GM12878 (cell line): Measurements from ENCODE around the gene PHYKPL. TPM values are rescaled to one million over a fixed set of nuclear protein-coding genes. Genes with fewer than 3 reads are reported as not detected.

Experiments
- ATAC-seq: fragments of 200-7000 bp; cut with Tn5 transposase; 3 replicates; pipeline ENCODE4 v1.9.1; 2020; ENCODE audit warnings: mild to moderate bottlenecking, moderate library complexity
- BruUV-seq: library from RNA; stranded (reverse); fragments of 400-500 nt; replicated peaks from 2 replicates; lab custom pipeline; 2021; lab: Mats Ljungman, UMichigan
- CTCF ChIA-PET: fragments of 300-600 bp; sonication (Branson Sonifier 250); formaldehyde crosslinking; extraction: SDS; loops from one replicate; lab custom pipeline; 2021; ENCODE audit warnings: inconsistent platforms; lab: Yijun Ruan, JAX
- POLR2A ChIA-PET: fragments of 350-600 bp; formaldehyde crosslinking; extraction: SDS; loops from one replicate; lab custom pipeline; 2021; ENCODE audit warnings: inconsistent platforms; lab: Charles Lee
- RAD21 ChIA-PET: fragments of 300-600 bp; sonication (Branson Sonifier 250); formaldehyde crosslinking; loops from one replicate; lab custom pipeline; 2023; ENCODE audit warnings: antibody characterized with exemption; ENCODE audit not compliant: unreplicated experiment; lab: Charles Lee
- SMC1A ChIA-PET: fragments of 300-600 bp; sonication (Branson Sonifier 250); formaldehyde crosslinking; loops from one replicate; lab custom pipeline; 2023; ENCODE audit not compliant: unreplicated experiment, uncharacterized antibody; lab: Charles Lee
- DNase-seq: peaks from one replicate; pipeline ENCODE4 v3.0.0-alpha.2; 2011; ENCODE audit warnings: low read depth, low spot score
- FAIRE-seq: peaks from 3 replicates; lab custom pipeline; 2011; peaks lifted over from hg19 to GRCh38; lab: Jason Lieb, UNC
- H2AFZ ChIP-seq: 2 replicates; pipeline ENCODE4 v1.6.0; 2011; ENCODE audit warnings: low read depth, low read length, control low read depth; ENCODE audit not compliant: control insufficient read depth
- H3K27ac ChIP-seq: 2 replicates; pipeline ENCODE4 v1.5.1; 2011; ENCODE audit warnings: control low read depth; ENCODE audit not compliant: control insufficient read depth, insufficient read depth
- H3K27me3 ChIP-seq, 2 experiments: replicated peaks in 1 of 2; 2 replicates each; pipeline versions ENCODE4 v1.6.0 to v1.6.1; 2011; ENCODE audit warnings: low read length in 1 of 2; ENCODE audit not compliant: control insufficient read depth in 2 of 2, insufficient read depth in 2 of 2
- H3K36me3 ChIP-seq, 2 experiments: 2 replicates each; pipeline ENCODE4 v1.5.1; 2011; ENCODE audit warnings: low read length in 1 of 2; ENCODE audit not compliant: control insufficient read depth in 2 of 2, insufficient read depth in 2 of 2
- H3K4me1 ChIP-seq: 2 replicates; pipeline ENCODE4 v1.6.1; 2011; ENCODE audit warnings: mild to moderate bottlenecking, low read length, moderate library complexity, mixed read lengths; ENCODE audit not compliant: control insufficient read depth, insufficient read depth
- H3K4me2 ChIP-seq: 2 replicates; pipeline ENCODE4 v1.6.0; 2011; ENCODE audit warnings: control low read depth; ENCODE audit not compliant: control insufficient read depth, insufficient read depth
- H3K4me3 ChIP-seq: fragments of 200-600 bp; sonication (generic); 2 replicates; pipeline ENCODE4 v1.5.1; 2016
- H3K79me2 ChIP-seq: 2 replicates; pipeline ENCODE4 v1.6.0; 2011; ENCODE audit warnings: low read length; ENCODE audit not compliant: control insufficient read depth, insufficient read depth
- H3K9ac ChIP-seq: 2 replicates; pipeline ENCODE4 v1.8.0; 2011; ENCODE audit warnings: low read length, control low read depth, mixed read lengths; ENCODE audit not compliant: control insufficient read depth, insufficient read depth
- H3K9me3 ChIP-seq: replicated peaks from 3 replicates; pipeline ENCODE4 v1.5.1; 2011; ENCODE audit warnings: mild to moderate bottlenecking, low read length; ENCODE audit not compliant: control insufficient read depth, insufficient read depth
- H4K20me1 ChIP-seq: 2 replicates; pipeline ENCODE4 v1.6.0; 2011; ENCODE audit not compliant: control insufficient read depth, insufficient read depth
- CBX5 ChIP-seq: sonication (generic); IDR thresholded peaks from 2 replicates; pipeline ENCODE4 v1.6.1; 2016; ENCODE audit warnings: low read depth, moderate library complexity, mild to moderate bottlenecking, inconsistent platforms
- GABPA ChIP-seq: IDR thresholded peaks from 2 replicates; pipeline ENCODE4 v1.6.1; 2014; ENCODE audit warnings: antibody characterized with exemption, low read depth, mild to moderate bottlenecking, inconsistent platforms
- IKZF1 ChIP-seq: fragments of 450-650 bp; conservative IDR thresholded peaks from 2 replicates; pipeline ENCODE4 v1.6.1; 2017; ENCODE audit warnings: antibody characterized with exemption, mild to moderate bottlenecking
- MEF2B ChIP-seq: fragments of 450-650 bp; IDR thresholded peaks from 2 replicates; pipeline ENCODE4 v1.6.1; 2018; ENCODE audit warnings: mild to moderate bottlenecking, moderate library complexity; ENCODE audit not compliant: partially characterized antibody, poor library complexity, severe bottlenecking
- MYB ChIP-seq: fragments of 150-350 bp; IDR thresholded peaks from 2 replicates; pipeline ENCODE4 v1.6.1; 2014; ENCODE audit warnings: mild to moderate bottlenecking, low read depth, low read length, borderline replicate concordance
- SMAD5 ChIP-seq: IDR thresholded peaks from 2 replicates; pipeline ENCODE4 v1.6.1; 2016; ENCODE audit warnings: antibody characterized with exemption, low read depth
- SRF ChIP-seq, 2 experiments: IDR thresholded peaks; 2 replicates each; pipeline ENCODE4 v1.6.1; 2011; ENCODE audit warnings: low read depth in 2 of 2, low read length in 2 of 2, mild to moderate bottlenecking in 1 of 2, moderate library complexity in 1 of 2
- TARDBP ChIP-seq: IDR thresholded peaks from 2 replicates; pipeline ENCODE4 v1.6.1; 2016; ENCODE audit warnings: borderline replicate concordance
- ZNF384 ChIP-seq: IDR thresholded peaks from 2 replicates; pipeline ENCODE4 v1.6.1; 2012; ENCODE audit warnings: low read depth, mild to moderate bottlenecking, low read length, improper control_type of control experiment, borderline replicate concordance
- WGBS: methylation state at CpG from one replicate; pipeline ENCODE4 v1.1.6; 2016; ENCODE audit warnings: low lambda C conversion rate; ENCODE audit not compliant: insufficient replicate concordance, insufficient coverage; ENCODE audit errors: missing lambda C conversion rate; 5-methylcytosine and 5-hydroxymethylcytosine counted together
- in situ Hi-C: fragments of 300-500 bp; cut with MboI; formaldehyde crosslinking; loops from 9 replicates; pipeline ENCODE4 v1.14.3; 2018; ENCODE audit warnings: mixed read lengths
- intact Hi-C: fragments of 100-400 bp; cut with micrococcal nuclease; formaldehyde crosslinking; loops from one replicate; pipeline ENCODE4 v1.14.2; 2022; ENCODE audit not compliant: unreplicated experiment
- polyA plus RNA-seq, 11 experiments: library from polyadenylated mRNA; depleted of rRNA in 4 of 11; unstranded in 6 of 11; stranded (reverse) in 5 of 11; fragments of >200 nt; fragmentation: Nextera tagmentation in 4 of 11; fragmentation: Illumina TruSeq in 1 of 11; extraction: Ambion mirVana in 4 of 11; extraction: Trizol in 1 of 11; gene quantifications; 1 replicate in 1 of 11; 2 replicates in 10 of 11; pipeline versions ENCODE4 v1.2.1 to v1.2.3, GENCODE V29; 2011 to 2016; ENCODE audit warnings: inconsistent platforms in 2 of 11, missing spikeins in 2 of 11, low read depth in 1 of 11
- total RNA-seq, 4 experiments: library from RNA; depleted of rRNA in 3 of 4; stranded (reverse); fragments of >200 nt in 3 of 4; fragmentation: Illumina TruSeq in 1 of 4; extraction: Trizol in 1 of 4; gene quantifications; 2 replicates each; pipeline versions ENCODE4 v1.2.1 to v1.2.3, GENCODE V29; 2013 to 2021
- TF ChIP-seq, protein P1 (sequence below): IDR thresholded peaks from 2 replicates; pipeline ENCODE4 v1.6.1; 2012; ENCODE audit warnings: improper control_type of control experiment, low read depth, low read length; ENCODE audit not compliant: insufficient replicate concordance
- TF ChIP-seq, protein P2 (sequence below): IDR thresholded peaks from 2 replicates; pipeline ENCODE4 v1.6.1; 2012; ENCODE audit warnings: low read depth, low read length, improper control_type of control experiment

The PHYKPL gene
- total and polyA plus RNA-seq, 10 of the 15 experiments (the other 5 are each of a cell fraction or from before 2014, with no cell fraction given) = 4.5 to 53.9 (median 25.6) TPM

GRCh38 chr5:178266581-178266980 lies 34.0 kb upstream of the PHYKPL start:
- H3K4me2 ChIP-seq = no peak overlapping the region
- SMC1A ChIA-PET = no interaction called here
- TF ChIP-seq SMAD5 (no peak), MEF2B (no peak), TARDBP (no peak), CBX5 (no peak), SRF (IDR thresholded peaks at IDR 0.05; ENCODE audit: low read depth in 2 of 2, low read length in 2 of 2) (no peak), MYB (no peak), GABPA (no peak), IKZF1 (no peak), ZNF384 (no peak)
- TF ChIP-seq, protein P1, sequence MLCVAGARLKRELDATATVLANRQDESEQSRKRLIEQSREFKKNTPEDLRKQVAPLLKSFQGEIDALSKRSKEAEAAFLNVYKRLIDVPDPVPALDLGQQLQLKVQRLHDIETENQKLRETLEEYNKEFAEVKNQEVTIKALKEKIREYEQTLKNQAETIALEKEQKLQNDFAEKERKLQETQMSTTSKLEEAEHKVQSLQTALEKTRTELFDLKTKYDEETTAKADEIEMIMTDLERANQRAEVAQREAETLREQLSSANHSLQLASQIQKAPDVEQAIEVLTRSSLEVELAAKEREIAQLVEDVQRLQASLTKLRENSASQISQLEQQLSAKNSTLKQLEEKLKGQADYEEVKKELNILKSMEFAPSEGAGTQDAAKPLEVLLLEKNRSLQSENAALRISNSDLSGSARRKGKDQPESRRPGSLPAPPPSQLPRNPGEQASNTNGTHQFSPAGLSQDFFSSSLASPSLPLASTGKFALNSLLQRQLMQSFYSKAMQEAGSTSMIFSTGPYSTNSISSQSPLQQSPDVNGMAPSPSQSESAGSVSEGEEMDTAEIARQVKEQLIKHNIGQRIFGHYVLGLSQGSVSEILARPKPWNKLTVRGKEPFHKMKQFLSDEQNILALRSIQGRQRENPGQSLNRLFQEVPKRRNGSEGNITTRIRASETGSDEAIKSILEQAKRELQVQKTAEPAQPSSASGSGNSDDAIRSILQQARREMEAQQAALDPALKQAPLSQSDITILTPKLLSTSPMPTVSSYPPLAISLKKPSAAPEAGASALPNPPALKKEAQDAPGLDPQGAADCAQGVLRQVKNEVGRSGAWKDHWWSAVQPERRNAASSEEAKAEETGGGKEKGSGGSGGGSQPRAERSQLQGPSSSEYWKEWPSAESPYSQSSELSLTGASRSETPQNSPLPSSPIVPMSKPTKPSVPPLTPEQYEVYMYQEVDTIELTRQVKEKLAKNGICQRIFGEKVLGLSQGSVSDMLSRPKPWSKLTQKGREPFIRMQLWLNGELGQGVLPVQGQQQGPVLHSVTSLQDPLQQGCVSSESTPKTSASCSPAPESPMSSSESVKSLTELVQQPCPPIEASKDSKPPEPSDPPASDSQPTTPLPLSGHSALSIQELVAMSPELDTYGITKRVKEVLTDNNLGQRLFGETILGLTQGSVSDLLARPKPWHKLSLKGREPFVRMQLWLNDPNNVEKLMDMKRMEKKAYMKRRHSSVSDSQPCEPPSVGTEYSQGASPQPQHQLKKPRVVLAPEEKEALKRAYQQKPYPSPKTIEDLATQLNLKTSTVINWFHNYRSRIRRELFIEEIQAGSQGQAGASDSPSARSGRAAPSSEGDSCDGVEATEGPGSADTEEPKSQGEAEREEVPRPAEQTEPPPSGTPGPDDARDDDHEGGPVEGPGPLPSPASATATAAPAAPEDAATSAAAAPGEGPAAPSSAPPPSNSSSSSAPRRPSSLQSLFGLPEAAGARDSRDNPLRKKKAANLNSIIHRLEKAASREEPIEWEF = no peak
- TF ChIP-seq, protein P2, sequence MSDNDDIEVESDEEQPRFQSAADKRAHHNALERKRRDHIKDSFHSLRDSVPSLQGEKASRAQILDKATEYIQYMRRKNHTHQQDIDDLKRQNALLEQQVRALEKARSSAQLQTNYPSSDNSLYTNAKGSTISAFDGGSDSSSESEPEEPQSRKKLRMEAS = no peak
- TF ChIP-seq, all 136 proteins: peak for 0
- H3K4me3 ChIP-seq = no peak overlapping the region
- no peaks in the 10 kb centered on the region; a peak in 2 of 4 replicates for H3K27me3 ChIP-seq
- ATAC-seq = no peak
- WGBS = 81% methylated on average over 10 of the region's 10 CpGs
- no peaks in the 10 kb centered on the region for H3K36me3 ChIP-seq
- BruUV-seq = no TSS peak
- H3K9ac ChIP-seq = no peak overlapping the region
- H3K9me3 ChIP-seq = no peaks in the 10 kb centered on the region
- H2AFZ ChIP-seq = no peak overlapping the region
- no peaks in the 10 kb centered on the region for H3K4me1 ChIP-seq
- RAD21 ChIA-PET = no interaction called here
- intact Hi-C loops (no loop called here), in situ Hi-C loops (no loop called here)
- H3K79me2 ChIP-seq = no peaks in the 10 kb centered on the region
- no peak for DNase-seq
- H3K27ac ChIP-seq = no peak overlapping the region
- POLR2A ChIA-PET = no interaction called here
- no peaks in the 10 kb centered on the region for H4K20me1 ChIP-seq
- CTCF ChIA-PET = no interaction called here
- no peak for FAIRE-seq
